Astrocyte of the cerebellum (primary cell): ENCODE data around the gene SMARCD3.

ENCODE experiments used
- DNase-seq: peaks from one replicate; pipeline ENCODE4 v3.0.0-alpha.2; 2011; ENCODE audit warnings: low read depth
- H3K4me3 ChIP-seq: 2 replicates; pipeline ENCODE4 v1.5.1; 2011; ENCODE audit warnings: mild to moderate bottlenecking, low read depth, low read length, moderate library complexity
- in situ Hi-C: cut with HindIII; loops from 2 replicates; pipeline ENCODE4 v1.10.0; 2017; ENCODE audit warnings: low sequenced_read_pairs
- TF ChIP-seq, protein P1 (sequence below): IDR thresholded peaks from 2 replicates; pipeline ENCODE4 v1.5.1; 2012; ENCODE audit warnings: low read length, low read depth, moderate library complexity, mild to moderate bottlenecking; ENCODE audit errors: missing control alignments

The SMARCD3 gene

DNA sequence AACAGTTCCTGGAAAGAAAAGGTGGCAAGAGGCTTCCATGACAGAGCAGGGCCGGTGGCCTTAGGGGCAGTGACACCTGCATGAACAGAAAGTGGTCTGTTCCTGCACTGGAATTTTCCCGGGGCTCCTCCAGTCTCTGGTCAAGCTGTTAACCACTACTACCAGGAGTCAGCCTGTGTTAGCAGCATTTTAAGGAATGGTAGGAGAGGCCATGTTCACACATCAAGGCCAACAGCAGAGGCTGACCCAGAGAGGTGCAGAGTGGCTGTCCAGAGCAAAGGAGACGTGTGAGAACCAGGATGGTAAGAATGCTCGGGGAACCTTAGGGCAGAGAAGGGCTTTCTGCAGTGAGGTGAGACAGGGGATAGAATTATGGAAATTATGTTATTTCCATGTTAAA lies 46.7 kb downstream of the SMARCD3 start:
- DNase-seq, result no peak
- in situ Hi-C loops, result no loop called here
- H3K4me3 ChIP-seq, result no peak overlapping the region
- TF ChIP-seq, protein P1, sequence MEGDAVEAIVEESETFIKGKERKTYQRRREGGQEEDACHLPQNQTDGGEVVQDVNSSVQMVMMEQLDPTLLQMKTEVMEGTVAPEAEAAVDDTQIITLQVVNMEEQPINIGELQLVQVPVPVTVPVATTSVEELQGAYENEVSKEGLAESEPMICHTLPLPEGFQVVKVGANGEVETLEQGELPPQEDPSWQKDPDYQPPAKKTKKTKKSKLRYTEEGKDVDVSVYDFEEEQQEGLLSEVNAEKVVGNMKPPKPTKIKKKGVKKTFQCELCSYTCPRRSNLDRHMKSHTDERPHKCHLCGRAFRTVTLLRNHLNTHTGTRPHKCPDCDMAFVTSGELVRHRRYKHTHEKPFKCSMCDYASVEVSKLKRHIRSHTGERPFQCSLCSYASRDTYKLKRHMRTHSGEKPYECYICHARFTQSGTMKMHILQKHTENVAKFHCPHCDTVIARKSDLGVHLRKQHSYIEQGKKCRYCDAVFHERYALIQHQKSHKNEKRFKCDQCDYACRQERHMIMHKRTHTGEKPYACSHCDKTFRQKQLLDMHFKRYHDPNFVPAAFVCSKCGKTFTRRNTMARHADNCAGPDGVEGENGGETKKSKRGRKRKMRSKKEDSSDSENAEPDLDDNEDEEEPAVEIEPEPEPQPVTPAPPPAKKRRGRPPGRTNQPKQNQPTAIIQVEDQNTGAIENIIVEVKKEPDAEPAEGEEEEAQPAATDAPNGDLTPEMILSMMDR, result no peak

DNA sequence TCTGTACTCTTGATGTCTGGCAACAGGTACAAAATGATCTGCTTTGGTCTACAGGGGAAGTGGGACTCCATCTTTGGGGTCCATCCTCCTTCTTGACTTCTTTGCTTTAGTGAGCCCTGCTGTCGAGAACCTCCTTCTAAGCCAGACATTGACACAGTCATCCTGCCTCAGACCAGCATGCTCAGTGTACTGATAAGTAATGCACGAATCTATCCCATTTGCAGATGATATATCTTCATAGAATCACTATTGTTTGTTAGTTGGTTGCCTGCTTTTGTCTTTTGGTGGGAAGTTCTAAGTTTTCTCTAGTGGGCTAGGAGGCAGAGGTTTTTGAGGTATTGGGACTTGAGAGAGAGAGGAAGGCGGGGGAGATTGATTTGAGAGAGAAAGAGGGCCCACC lies 47.1 kb downstream of the SMARCD3 start:
- TF ChIP-seq, protein P1, result no peak
- in situ Hi-C loops, result no loop called here
- DNase-seq, result no peak
- no peak overlapping the region for H3K4me3 ChIP-seq

DNA sequence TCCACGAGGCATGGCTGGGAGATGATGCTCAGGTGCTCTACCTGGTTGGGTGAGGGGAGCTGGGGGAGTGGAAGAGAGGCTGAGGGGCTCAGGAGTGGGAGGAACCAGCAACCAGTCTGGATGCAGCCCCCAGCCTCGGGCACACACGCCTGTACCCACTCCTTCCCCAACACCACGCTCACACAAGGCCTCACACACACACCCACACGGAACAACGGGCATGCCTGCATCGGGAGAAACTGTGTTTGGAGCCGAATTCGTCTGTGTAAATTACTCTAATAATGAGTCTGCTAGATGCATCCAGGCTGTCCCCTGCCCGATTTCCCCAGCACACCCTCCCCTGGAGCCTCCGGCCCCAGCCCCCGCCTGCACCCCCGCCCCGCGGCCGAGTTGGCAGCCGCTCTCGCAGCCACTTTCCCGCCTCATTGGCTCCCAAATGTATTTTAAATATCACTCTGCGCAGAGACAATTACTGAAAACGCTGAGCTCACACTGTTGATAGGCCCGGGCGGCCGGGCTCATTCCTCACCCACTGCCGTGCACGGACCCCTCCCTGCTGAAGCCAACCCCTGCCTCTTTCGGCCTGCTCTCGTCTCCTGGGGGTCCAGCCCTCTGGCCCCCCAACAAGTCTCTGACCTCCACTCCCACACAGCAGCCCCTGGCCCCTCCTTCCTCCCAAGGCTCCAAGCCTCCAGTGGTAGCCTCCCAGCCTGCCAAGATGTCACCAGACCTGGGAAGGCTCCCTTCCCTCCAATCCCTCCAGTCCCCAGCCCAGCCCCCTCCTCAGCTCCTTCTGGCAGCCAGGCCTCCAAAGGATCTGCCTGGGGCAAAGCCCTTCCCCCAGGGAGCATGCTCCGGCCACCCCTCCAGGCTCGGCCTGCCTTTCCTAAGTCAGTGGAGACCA lies 49.3 kb downstream of the SMARCD3 start:
- in situ Hi-C loops, result no loop called here
- TF ChIP-seq, protein P1, result no peak
- no peak for DNase-seq
- H3K4me3 ChIP-seq, result no peak overlapping the region

DNA sequence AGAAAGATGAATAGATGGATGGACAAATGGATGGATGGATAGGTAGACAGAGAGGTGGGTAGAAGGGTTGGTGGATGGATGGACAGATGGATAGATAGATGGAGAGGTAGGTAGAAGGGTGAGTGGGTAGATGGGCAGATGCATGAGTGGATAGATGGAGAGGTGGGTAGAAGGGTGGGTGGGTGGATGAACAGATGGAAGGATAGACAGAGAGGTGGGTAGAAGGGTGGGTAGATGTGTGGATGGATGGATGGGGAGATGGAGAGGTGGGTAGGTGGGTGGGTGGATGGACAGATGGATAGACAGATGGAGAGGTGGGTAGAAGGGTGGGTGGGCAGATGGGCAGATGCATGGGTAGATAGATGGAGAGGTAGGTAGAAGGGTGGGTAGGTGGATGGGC lies 50.6 kb downstream of the SMARCD3 start:
- in situ Hi-C loops, result no loop called here
- TF ChIP-seq, protein P1, result no peak
- DNase-seq, result no peak

DNA sequence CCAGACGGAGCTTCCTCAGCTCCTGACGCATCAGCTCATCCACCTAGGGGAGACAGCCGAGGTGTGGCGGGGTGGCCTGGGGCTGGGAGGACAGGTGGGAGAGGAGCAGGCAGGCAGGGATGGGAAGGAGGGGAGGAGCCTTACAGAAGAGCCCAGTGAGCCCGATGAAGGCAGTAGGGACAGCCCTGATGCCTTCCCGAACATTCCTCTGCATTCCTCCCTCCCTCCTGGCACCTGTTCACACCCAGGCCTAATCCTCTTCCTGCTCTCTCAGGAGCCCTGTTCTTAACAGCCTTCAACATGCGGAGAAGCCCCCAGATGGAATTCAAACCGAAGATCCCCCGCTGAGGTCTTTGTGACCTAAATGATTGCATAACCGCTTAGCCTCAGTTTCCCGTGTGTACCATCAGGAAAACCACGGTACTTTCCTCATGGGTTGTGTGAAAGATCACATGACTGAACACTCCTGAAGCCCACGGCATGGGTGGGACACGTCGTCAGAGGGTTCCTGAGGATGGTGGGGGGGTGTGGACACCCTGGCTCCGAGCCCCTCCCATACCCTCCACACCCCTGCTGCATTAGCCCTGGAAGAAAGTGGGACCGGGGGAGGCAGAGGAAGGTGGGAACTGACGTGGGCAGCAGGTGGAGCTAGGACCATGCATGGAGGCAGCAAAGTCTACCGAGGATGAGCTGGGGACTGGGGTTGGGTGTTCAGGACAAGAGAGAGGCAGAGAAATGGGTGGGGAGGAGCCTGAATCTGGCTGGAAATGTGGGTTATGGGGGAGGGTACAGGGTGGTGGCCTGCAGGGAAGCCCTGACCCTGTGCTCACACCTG lies 52.7 kb downstream of the SMARCD3 start:
- no peak overlapping the region for H3K4me3 ChIP-seq
- TF ChIP-seq, protein P1, result no peak
- no peak for DNase-seq
- in situ Hi-C loops, result no loop called here

More for the DNA sequence above, 50.6 kb downstream of the SMARCD3 start:
- no peak overlapping the region for H3K4me3 ChIP-seq

DNA sequence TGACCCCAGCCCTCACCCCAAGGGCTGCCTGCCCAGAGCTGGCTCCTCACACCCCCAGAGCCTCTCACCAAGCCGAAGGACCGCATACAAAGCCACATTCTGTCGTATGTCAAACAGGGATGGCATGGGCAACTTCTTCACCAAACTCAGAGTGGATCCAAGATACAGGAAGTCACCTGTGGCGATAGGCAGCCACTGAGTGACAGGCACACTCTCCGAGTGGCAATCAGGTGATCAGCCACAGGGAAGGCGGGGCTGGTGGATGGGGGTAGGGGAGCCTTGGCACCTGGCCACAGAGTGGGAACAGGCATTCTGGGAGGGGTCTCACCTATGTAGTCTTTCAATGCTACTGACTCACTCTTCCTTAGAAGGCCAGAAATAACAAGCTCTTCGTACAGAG lies 54.3 kb downstream of the SMARCD3 start:
- TF ChIP-seq, protein P1, result no peak
- in situ Hi-C loops, result no loop called here
- H3K4me3 ChIP-seq, result no peak overlapping the region
- DNase-seq, result no peak
